KOPT-K1 (cell line): ENCODE data around the gene MIGA2.
A peak's percentile ranks its signal among the peaks of the same experiment; 100 is the strongest.
"Not testable (repeated sequence)": the region's sequence is repeated elsewhere in the genome, so short reads cannot be mapped to it uniquely, and the experiment has no call there.

Source experiments
- H3K27ac ChIP-seq: fragments of 200-600 bp; sonication (generic); 2 replicates; pipeline ENCODE4 v1.5.1; 2016; ENCODE audit warnings: antibody characterized with exemption, mild to moderate bottlenecking, low read depth, low read length; ENCODE audit not compliant: poor library complexity, severe bottlenecking
- H3K36me3 ChIP-seq: fragments of 200-600 bp; sonication (generic); 2 replicates; pipeline ENCODE4 v1.5.1; 2017; ENCODE audit warnings: antibody characterized with exemption, mild to moderate bottlenecking, low read length, moderate library complexity; ENCODE audit not compliant: insufficient read depth
- H3K9me3 ChIP-seq: fragments of 200-600 bp; sonication (generic); 2 replicates; pipeline ENCODE4 v1.5.1; 2017; ENCODE audit warnings: antibody characterized with exemption, low read length, mild to moderate bottlenecking; ENCODE audit not compliant: insufficient read depth, poor library complexity, severe bottlenecking

MIGA2 gene

GRCh38 chr9:129104051-129104450 is 67.6 kb downstream of the MIGA2 start:
- Histone ChIP-seq H3K27ac (no peak overlapping the region), H3K9me3 (no peaks in the 10 kb centered on the region), H3K36me3 (no peaks in the 10 kb centered on the region)

DNA sequence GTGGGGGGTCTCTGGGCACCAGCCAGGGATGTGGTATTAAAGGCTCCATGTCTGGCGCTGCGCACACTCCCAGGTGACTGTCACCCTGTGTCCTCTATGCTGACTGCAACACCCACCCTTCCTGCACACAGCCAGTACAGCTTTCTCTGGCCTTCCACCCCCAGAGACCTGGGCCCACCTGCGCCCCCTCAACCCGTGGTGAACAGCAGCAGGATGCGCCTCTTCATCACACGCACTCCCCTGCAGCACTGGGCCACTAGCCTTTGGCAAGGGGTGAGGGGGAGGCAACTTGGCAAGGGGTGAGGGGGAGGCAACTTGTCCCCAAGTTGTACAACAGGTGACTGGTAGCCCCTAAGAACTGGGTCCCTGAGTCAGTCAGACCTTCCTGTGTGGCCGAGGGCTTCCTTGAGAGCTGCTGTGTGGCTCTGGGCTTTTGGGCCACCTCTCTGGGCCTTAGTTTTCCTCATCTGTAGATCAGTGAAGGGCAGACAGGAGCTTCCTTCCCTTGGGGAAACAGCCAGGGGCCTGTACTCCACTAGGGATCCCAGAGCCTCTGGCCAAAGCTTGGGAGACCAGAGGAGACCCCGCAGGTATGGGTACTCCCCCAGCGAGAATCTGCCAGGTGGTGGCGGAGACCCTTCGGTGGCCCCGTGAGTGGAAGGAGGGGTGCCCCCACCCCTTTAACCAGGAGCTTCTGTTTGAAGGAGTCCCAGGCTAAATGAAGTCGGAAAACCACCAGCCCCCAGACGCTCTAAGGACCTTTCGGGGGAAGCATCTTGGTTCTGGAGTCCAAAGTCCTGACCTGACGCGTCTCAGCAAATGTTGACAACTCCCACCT is 69.7 kb downstream of the MIGA2 start:
- H3K27ac ChIP-seq = no peak overlapping the region
- H3K36me3 ChIP-seq = no peaks in the 10 kb centered on the region
- no peaks in the 10 kb centered on the region for H3K9me3 ChIP-seq

DNA sequence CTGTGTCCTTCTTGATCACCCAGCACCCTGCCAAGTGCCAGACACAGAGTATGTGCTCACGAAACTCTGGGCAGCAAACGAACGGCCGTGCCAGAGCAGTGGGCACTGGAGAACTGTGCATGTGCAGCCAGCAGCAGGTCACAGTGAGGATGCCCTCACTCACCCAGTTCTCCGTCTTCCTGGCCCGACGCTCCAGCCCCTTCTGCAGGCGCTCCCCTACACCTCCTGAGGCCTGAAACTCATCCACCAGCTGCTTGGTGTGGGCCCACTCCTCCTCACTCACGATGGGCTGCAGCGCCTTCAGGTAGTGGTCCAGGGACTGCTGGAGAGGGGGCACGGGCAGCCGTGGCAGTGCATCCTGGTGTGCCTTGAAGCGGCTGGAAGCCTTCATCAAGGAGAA is 71.2 kb downstream of the MIGA2 start:
- H3K36me3 ChIP-seq = no peaks in the 10 kb centered on the region
- no peak overlapping the region for H3K27ac ChIP-seq
- no peaks in the 10 kb centered on the region for H3K9me3 ChIP-seq

DNA sequence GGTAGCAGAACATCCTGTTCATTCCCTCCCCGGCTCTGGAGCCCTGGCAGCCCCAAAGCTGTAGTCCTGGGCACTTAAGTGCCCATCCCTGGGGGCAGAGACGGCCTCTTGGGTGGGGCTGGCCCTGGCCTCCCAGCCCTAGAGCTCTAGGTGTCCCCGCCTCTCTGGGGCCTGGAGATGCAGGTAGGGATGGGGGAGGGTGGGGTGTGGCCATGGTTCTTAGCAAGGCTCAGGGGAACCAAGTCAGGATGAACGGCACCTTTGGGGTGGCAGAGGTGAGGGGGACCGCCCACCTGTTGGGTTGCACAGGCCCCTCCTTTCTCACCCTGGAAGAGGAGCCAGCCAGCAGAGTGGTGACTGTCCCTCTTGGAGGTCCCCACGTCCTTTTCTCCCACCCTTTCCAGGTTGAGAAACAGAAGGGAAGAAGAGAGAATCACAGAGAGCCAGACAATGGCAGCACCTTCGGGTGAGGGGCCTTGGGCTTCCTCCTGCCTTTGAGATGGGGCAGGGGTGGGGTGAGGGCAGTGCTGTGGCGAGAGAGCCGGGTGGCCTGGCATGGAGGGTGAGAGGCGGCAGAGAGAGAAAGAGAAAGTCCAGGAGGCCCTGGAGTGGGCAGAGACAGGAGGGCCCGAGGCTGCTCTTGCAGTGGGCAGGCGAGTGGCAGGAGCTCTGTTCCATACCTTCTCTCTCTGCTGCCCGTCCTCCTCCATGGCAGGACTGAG is 71.8 kb downstream of the MIGA2 start:
- Histone ChIP-seq H3K36me3 (no peaks in the 10 kb centered on the region), H3K9me3 (no peaks in the 10 kb centered on the region), H3K27ac (no peak overlapping the region)

GRCh38 chr9:129108805-129109536 is 72.5 kb downstream of the MIGA2 start:
- no peak overlapping the region for H3K27ac ChIP-seq
- H3K36me3 ChIP-seq = no peaks in the 10 kb centered on the region
- H3K9me3 ChIP-seq = no peaks in the 10 kb centered on the region

GRCh38 chr9:129109537-129109903 is 73.1 kb downstream of the MIGA2 start:
- Histone ChIP-seq H3K36me3 (no peaks in the 10 kb centered on the region), H3K9me3 (no peaks in the 10 kb centered on the region), H3K27ac (no peak overlapping the region)

GRCh38 chr9:129109952-129110739 is 73.7 kb downstream of the MIGA2 start:
- H3K9me3 ChIP-seq = no peaks in the 10 kb centered on the region
- peak overlapping the region; percentile 7 for H3K27ac ChIP-seq
- no peaks in the 10 kb centered on the region for H3K36me3 ChIP-seq

DNA sequence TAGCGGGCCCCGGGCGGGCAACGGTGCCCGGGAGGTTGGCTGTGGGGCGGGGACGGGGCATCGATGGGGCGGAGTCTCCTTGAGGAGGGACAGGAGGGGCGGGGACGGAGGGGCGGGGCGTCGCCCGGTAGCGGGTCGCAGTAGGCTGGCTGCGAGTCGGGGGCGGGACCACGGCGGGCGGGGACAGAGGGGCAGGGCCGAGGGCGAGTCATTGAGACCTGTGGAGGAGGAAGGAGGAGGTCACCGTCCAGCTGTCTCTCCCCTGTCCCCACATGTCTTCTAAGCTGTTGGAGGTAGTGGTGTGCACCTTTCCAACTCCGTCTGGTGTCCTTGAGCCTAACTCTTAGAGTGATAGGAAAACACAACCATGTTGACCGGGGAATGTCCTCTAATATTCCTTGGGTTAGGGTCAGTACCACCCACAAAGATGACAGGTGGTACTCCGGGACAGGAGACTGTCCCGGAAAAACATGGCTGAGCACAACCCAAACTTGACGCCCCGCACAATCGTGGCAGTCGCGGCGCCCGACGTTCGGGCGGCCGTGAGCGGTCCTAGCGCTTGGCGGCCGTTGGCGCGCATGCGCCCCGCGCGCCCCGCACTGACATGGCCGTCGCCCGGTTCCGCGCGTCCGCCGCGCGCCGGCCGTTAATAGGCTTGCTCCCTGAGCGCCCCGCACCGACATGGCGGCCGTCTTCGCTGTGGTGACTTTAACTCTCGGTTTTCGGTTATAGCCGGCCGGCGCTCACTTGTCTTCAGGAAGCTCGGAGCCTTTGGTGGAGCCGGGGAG is 74.5 kb downstream of the MIGA2 start, which contains the start of the genes CRAT and PTPA:
CRAT (minus strand) TSS at position 54 of the 788 bp plus-strand sequence. CDS start 284 bp downstream, outside the sequence.
PTPA (plus strand) TSS at position 676 of the 788 bp plus-strand sequence. CDS start 186 bp downstream, outside the sequence.
- H3K27ac ChIP-seq = peak within 1 kb of the TSS; percentile 82
- H3K36me3 ChIP-seq = no peaks in the 10 kb centered on the region
- no peaks in the 10 kb centered on the region for H3K9me3 ChIP-seq

DNA sequence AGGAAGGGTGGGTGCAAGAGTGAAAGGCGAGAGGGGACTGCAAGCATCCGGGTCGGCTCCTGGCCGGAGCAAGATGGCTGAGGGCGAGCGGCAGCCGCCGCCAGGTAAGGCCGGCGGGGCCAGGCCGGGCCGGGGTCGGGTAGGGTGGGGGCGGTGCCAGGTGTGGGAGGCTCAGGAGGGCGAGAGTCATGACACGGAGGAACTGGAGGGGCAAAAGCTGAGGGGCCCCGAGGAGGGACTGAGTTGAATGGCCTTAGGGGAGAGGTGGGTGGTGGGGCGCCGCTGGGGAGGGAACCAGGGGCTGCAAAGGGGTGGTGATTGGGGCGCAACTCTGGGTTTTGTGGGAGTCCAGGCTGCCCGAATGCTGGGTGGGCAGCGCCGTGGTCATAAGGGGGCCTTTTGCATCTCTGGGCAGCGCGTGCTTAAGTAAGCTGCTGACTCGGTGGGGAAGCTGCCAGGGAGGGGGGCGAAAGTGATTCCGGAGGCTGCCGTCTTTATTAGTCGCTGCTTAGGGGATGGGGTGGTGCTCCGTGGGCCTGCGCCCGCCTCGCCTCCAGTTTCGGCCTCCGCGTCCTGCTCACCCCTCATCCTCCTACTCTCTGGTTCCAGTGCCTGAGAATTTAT is 75.2 kb downstream of the MIGA2 start:
- peak overlapping the region; percentile 82 for H3K27ac ChIP-seq
- no peaks in the 10 kb centered on the region for H3K9me3 ChIP-seq
- H3K36me3 ChIP-seq = no peaks in the 10 kb centered on the region

GRCh38 chr9:129112526-129112925 is 76.1 kb downstream of the MIGA2 start:
- H3K27ac ChIP-seq = peak overlapping the region; percentile 82
- not testable (repeated sequence) for H3K9me3 ChIP-seq, H3K36me3 ChIP-seq

GRCh38 chr9:129113645-129114304 is 77.3 kb downstream of the MIGA2 start:
- H3K9me3 ChIP-seq = no peaks in the 10 kb centered on the region
- no peak overlapping the region for H3K27ac ChIP-seq
- H3K36me3 ChIP-seq = no peaks in the 10 kb centered on the region; the same call in 1 of the 2 replicates

DNA sequence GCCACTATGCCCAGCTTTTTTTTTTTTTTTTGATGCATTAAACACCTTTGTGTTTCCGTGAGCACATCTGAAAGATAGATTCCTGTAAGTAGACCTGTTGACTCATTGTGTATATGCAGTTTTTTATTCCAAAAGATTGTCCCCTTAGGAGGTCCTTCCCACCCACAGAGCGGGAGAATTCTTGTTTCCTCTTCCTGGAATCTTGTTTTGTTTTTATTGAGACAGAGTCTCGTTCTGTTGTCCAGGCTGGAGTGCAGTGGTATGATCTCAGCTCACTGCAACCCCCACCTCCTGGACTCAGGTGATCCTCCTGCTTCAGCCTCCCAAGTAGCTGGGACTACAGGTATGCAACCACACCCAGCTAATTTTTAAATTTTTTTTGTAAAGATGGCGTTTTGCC is 82.4 kb downstream of the MIGA2 start:
- Histone ChIP-seq H3K36me3 (peaks cover 31% of the 10 kb centered on the region), H3K9me3 (no peaks in the 10 kb centered on the region), H3K27ac (no peak overlapping the region)

DNA sequence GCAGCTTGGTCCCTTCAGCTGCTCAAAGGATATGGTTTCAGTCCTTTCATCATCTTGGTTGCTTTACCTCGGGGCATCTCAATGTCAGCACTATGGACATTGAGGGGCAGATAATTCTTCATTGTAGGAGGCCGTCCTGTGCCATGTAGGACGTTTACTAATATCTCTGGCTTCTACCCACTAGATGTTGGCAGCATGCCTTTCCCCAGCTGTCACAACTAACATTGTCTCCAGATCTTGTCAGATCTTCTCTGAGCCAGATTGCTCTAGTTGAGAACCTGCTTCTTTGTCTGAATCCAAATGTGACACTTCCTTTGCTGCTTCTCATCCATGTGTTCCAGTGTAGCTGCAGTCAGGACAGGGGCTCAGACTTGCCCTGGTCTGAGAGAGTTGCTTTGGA is 85.1 kb downstream of the MIGA2 start:
- H3K9me3 ChIP-seq = no peaks in the 10 kb centered on the region
- no peak overlapping the region for H3K27ac ChIP-seq
- peaks cover 54% of the 10 kb centered on the region for H3K36me3 ChIP-seq
